ENCODE measurements around the gene S1PR5.

S1PR5 gene

GRCh38 chr19:10491472-10492047 lies 25.7 kb downstream of the S1PR5 start:
- no peak for TF ChIP-seq CTCF (IDR thresholded peaks at IDR 0.05; ENCODE audit: low read depth, low read length)
- H3K4me3 ChIP-seq (replicated peaks in 1 of 2; ENCODE audit: low read depth in 2 of 2, low read length in 2 of 2), result no peak overlapping the region
- no peak for DNase-seq (ENCODE audit: low read depth in 2 of 2)

- DNase-seq (ENCODE audit: low read depth in 2 of 2), result no peak
- no peak overlapping the region for H3K4me3 ChIP-seq (replicated peaks in 1 of 2; ENCODE audit: low read depth in 2 of 2, low read length in 2 of 2)
- no peak for TF ChIP-seq CTCF (IDR thresholded peaks at IDR 0.05; ENCODE audit: low read depth, low read length)
Observed at GRCh38 chr19:10486551-10486950, 30.7 kb downstream of the S1PR5 start.

- TF ChIP-seq CTCF (IDR thresholded peaks at IDR 0.05; ENCODE audit: low read depth, low read length), result peak; percentile 50
- H3K4me3 ChIP-seq (replicated peaks in 1 of 2; ENCODE audit: low read depth in 2 of 2, low read length in 2 of 2), result peak overlapping the region; percentile 32 to 43
- DNase-seq (ENCODE audit: low read depth in 2 of 2), result peak; percentile 90 to 92
Observed at GRCh38 chr19:10478903-10479384, 38.3 kb downstream of the S1PR5 start.

- H3K4me3 ChIP-seq (replicated peaks in 1 of 2; ENCODE audit: low read depth in 2 of 2, low read length in 2 of 2), result no peak overlapping the region
- TF ChIP-seq CTCF (IDR thresholded peaks at IDR 0.05; ENCODE audit: low read depth, low read length), result no peak
- peak in 1 of 2 donors; percentile 22 for DNase-seq (ENCODE audit: low read depth in 2 of 2)
Observed at GRCh38 chr19:10478476-10478875, 38.8 kb downstream of the S1PR5 start.

- no peak for TF ChIP-seq CTCF (IDR thresholded peaks at IDR 0.05; ENCODE audit: low read depth, low read length)
- no peak for DNase-seq (ENCODE audit: low read depth in 2 of 2)
- H3K4me3 ChIP-seq (replicated peaks in 1 of 2; ENCODE audit: low read depth in 2 of 2, low read length in 2 of 2), result no peak overlapping the region
Observed at GRCh38 chr19:10474962-10475451, 42.2 kb downstream of the S1PR5 start.

GRCh38 chr19:10473192-10473591 lies 44.1 kb downstream of the S1PR5 start:
- TF ChIP-seq CTCF (IDR thresholded peaks at IDR 0.05; ENCODE audit: low read depth, low read length), result no peak
- no peak overlapping the region for H3K4me3 ChIP-seq (replicated peaks in 1 of 2; ENCODE audit: low read depth in 2 of 2, low read length in 2 of 2)
- peak in 1 of 2 donors; percentile 17 for DNase-seq (ENCODE audit: low read depth in 2 of 2)

GRCh38 chr19:10471909-10472308 lies 45.3 kb downstream of the S1PR5 start:
- DNase-seq (ENCODE audit: low read depth in 2 of 2), result peak; percentile 65 to 71
- no peak overlapping the region for H3K4me3 ChIP-seq (replicated peaks in 1 of 2; ENCODE audit: low read depth in 2 of 2, low read length in 2 of 2)
- TF ChIP-seq CTCF (IDR thresholded peaks at IDR 0.05; ENCODE audit: low read depth, low read length), result peak; percentile 49
